Muscle of back (tissue), 13 donors: Measurements from ENCODE around the gene KCNE1. TPM values are rescaled to one million over a fixed set of nuclear protein-coding genes. Genes with fewer than 3 reads are reported as not detected.
"Not testable (repeated sequence)": the region's sequence is repeated elsewhere in the genome, so short reads cannot be mapped to it uniquely, and the experiment has no call there.

Source experiments
- DNase-seq, 3 donors: peaks; one replicate each; pipeline versions ENCODE4 v3.0.0 to v3.0.0-alpha.2; 2013
- long read RNA-seq, 9 donors: transcript quantifications; one replicate each; lab custom pipeline, GENCODE V29; 2026
- polyA plus RNA-seq, 10 donors: library from polyadenylated mRNA; unstranded; fragments of 120-200 nt; gene quantifications; one replicate each; pipeline ENCODE4 v1.2.1, GENCODE V29; 2013; ENCODE audit not compliant: insufficient read length in 10 of 10

Gene KCNE1
- under 1 TPM in 9 of 10 donors, not detected in 1; 0.15 to 0.83 (median 0.35) TPM for polyA plus RNA-seq
- long read RNA-seq, donor 1: 0 reads
- long read RNA-seq, donor 2: 0 reads
- long read RNA-seq, donor 3: 0 reads
- long read RNA-seq, donor 4: 0 reads
- long read RNA-seq, donor 5: 0 reads
- long read RNA-seq, donor 6: 0 reads
- long read RNA-seq, donor 7: 0 reads
- long read RNA-seq, donor 8: 0 reads
- long read RNA-seq, donor 9: 0 reads

- no peak for DNase-seq
Observed at GRCh38 chr21:34511787-34512455, at the start of gene KCNE1. Gene KCNE1, minus strand, starts transcription at chr21:34512210. Its CDS starts 62,576 bp downstream, at chr21:34449634.

DNA sequence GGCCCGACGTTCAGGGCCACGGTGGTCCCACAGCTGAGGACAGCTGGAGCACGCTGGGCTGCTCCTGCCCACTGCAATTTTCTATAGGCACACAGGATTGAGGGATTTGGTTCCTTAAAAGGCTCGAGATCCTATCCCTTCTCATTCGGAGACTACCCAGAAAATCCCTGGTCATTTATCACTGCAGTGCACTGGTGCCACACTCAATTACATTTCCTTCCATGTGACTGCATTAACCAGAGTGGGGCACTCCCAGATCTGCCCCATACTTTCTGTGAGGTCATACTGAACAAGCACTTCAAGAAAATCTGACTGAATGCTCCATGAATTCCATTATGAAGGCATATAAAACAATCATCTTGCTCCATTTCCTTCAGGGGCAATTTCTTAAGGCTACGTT is 49.8 kb upstream of the KCNE1 start:
- DNase-seq: no peak

DNA sequence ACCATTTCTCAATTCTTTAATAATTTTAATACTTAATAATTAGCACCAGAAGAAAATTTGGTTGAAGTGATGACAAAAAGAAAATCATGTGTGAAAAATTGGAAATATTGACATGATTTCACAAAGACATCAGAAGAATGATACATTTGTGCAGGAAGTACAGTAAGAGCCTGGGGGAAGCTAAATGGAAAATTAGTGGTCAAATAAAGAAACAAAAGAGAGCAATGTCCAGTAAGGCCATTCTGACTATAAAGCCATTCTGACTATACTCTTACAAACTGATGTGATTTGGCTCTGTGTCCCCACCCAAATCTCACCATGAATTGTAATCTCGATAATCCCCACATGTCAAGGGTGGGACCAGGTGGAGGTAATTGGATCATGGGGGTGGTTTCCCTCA is 48.6 kb upstream of the KCNE1 start:
- no peak for DNase-seq

GRCh38 chr21:34560021-34560420 is 48.0 kb upstream of the KCNE1 start:
- DNase-seq: no peak

GRCh38 chr21:34559089-34559631 is 47.1 kb upstream of the KCNE1 start:
- peak in 2 of 3 donors; percentile 27 to 34 for DNase-seq

DNA sequence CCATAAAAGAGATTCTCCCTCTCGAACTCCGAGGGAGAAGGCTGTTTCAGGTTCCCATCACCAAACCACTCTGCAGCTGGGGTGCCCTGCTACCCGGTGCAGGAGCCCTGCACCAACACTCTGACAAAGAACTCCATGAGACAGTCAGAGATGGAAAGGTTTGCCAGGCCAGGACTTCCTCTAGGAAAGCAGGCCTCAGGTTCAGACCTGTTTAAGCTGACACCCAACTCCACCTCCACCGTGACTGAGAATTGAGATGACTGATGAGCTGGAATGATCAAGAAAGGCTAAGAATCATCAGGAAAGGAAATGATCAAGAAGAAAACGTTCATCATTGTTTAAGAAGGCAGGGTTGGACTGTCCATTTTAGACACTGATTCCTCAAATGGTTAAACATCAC is 46.2 kb upstream of the KCNE1 start:
- no peak for DNase-seq

GRCh38 chr21:34557261-34557660 is 45.3 kb upstream of the KCNE1 start:
- no peak for DNase-seq

GRCh38 chr21:34554670-34555069 is 42.7 kb upstream of the KCNE1 start:
- DNase-seq: not testable (repeated sequence)

DNA sequence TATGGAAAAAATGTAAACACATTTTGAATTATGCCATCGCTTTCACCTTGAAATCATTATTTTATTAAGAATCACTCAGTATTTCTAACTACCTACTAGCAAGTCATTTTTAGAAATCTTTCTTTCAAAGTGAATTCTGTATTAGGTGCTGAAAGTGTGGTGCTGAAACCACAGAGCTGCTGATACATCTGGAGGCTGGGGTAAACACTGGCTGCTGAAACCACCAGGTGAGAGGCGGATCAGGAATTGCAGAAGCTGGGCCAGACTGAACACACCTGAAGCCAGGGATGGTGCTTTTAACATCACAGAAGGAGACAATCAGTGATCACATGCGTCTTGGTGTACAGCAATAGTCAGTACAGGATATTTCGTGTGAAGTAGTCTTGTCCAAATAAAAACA is 42.2 kb upstream of the KCNE1 start:
- DNase-seq: no peak

DNA sequence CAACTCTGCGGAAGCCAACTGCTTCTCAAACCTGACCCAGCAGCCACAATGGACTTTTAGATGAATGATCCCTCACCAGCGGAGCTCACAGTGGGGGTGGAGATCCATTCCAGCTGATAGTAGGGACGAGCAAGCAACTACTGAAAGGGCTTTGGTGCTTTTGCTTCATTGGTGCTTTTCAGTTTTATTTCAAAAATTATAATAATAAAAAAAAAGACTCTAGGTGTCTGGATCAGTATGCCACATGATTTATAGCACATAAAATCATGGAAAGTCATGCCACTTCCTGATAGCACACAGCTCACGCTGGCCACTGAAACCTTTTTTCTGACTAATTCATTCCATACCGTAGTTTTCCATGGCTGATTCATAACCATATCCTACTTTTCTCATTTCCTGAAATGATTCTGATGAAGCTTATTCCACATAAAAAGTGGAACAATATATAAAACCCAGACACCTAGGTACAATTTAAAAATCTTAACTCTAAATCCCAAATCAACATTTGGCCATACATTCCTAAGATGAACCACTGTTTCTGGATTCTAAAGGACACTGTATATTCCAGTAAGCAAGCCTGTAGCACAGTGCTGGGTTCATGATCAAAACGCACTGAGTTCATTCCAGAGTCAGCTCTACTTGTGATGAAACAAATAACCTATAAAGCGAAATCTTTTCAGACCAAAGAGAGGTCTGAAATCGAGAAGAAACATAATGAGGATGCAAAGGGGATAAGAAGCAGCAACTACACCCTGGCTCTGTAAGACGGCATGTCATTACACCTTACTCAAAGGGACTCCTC is 41.3 kb upstream of the KCNE1 start:
- peak; percentile 44 to 80 (median 49) for DNase-seq

- DNase-seq: peak in 2 of 3 donors; percentile 30 to 45
Observed at GRCh38 chr21:34552360-34553098, 40.5 kb upstream of the KCNE1 start.

- DNase-seq: no peak
Observed at GRCh38 chr21:34550182-34550799, 38.3 kb upstream of the KCNE1 start.

- no peak for DNase-seq
Observed at GRCh38 chr21:34548781-34549376, 36.9 kb upstream of the KCNE1 start.

DNA sequence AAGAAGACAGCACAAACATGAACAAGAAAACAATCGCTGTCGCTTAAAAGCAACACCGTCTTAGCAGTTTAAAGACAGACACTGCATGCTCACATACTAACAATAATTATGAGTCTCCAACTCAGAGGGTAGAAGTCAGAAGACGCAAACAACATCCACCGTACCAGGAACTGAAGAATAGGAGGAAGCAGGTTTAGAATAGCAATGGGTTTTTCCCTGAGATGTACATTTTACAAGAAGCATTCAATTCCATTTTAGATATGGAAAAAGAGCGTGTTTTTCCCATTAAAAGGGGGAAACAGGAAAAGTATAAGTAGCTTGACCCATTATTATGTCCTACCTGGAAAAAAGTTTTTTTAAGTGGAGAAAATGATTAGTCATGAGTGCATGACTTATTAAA is 34.5 kb upstream of the KCNE1 start:
- DNase-seq: no peak

GRCh38 chr21:34545079-34545884 is 33.3 kb upstream of the KCNE1 start:
- peak; percentile 30 to 80 (median 60) for DNase-seq

GRCh38 chr21:34544032-34544496 is 32.1 kb upstream of the KCNE1 start:
- peak in 1 of 3 donors; percentile 48 for DNase-seq

DNA sequence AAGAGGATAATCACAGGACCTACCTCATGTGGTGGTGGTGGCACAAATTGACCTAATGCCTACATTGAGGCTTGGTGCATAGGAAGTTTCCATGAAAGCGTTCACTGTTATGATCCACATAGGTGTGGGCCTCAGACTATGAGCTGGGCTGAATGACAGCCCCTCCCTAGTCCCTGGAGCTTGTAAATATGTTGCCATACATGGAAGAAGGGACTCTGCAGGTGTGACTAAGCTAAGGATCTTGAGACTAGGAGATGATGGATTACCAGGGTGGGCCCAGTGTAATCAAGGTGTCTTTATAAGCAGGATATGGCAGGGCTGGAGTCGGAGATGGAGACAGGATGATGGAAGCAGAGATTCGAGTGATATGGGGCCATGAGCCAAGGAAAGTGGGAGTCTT is 31.0 kb upstream of the KCNE1 start:
- DNase-seq: no peak

GRCh38 chr21:34540206-34540605 is 28.2 kb upstream of the KCNE1 start:
- no peak for DNase-seq

- no peak for DNase-seq
Observed at GRCh38 chr21:34537838-34538237, 25.8 kb upstream of the KCNE1 start.

GRCh38 chr21:34536820-34537219 is 24.8 kb upstream of the KCNE1 start:
- DNase-seq: no peak
